H7 (cell line): ENCODE results near the gene IGSF6. TPM values are rescaled to one million over a fixed set of nuclear protein-coding genes. Genes with fewer than 3 reads are reported as not detected.

Experiments used
- DNase-seq: peaks from one replicate; pipeline ENCODE4 v3.0.0; 2012
- H3K27me3 ChIP-seq: 2 replicates; pipeline ENCODE4 v1.6.0; 2011; ENCODE audit warnings: mild to moderate bottlenecking, low read length; ENCODE audit not compliant: control insufficient read depth, insufficient read depth
- H3K36me3 ChIP-seq: replicated peaks from 2 replicates; pipeline ENCODE4 v1.5.1; 2011; ENCODE audit warnings: low read length; ENCODE audit not compliant: control insufficient read depth, insufficient read depth
- H3K4me3 ChIP-seq: 2 replicates; pipeline ENCODE4 v1.5.1; 2011; ENCODE audit warnings: low read depth, mild to moderate bottlenecking, control low read depth, low read length, moderate library complexity; ENCODE audit not compliant: insufficient read depth
- total RNA-seq: library from RNA; depleted of rRNA; stranded (reverse); fragments of >200 nt; shearing (Covaris generic); gene quantifications from 2 replicates; pipeline ENCODE4 v1.2.3, GENCODE V29; 2014; rRNA removed

The IGSF6 gene
- total RNA-seq, 1 experiment from 2014 or later, result not detected

DNA sequence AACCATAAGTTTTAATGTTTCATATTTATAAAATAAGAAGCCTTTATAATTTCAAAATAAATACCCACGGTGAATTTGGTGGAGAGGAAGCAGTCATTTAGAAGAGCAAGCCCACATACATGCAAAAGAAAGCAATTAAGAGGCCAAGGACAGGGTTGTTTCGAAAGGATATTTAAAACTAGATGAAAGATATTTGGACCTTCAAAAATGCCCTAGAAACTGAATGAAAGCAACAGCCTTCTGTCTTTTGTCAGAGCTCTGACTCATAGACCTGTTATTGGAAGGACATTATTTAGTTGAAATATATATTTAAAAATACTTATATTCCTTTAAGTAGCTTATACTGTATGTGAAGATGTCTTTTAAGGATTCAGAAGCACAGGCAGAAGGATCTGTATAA is 61.6 kb downstream of the IGSF6 start:
- H3K4me3 ChIP-seq, result no peak overlapping the region
- no peaks in the 10 kb centered on the region for H3K27me3 ChIP-seq
- no peak for DNase-seq
- no peaks in the 10 kb centered on the region for H3K36me3 ChIP-seq

DNA sequence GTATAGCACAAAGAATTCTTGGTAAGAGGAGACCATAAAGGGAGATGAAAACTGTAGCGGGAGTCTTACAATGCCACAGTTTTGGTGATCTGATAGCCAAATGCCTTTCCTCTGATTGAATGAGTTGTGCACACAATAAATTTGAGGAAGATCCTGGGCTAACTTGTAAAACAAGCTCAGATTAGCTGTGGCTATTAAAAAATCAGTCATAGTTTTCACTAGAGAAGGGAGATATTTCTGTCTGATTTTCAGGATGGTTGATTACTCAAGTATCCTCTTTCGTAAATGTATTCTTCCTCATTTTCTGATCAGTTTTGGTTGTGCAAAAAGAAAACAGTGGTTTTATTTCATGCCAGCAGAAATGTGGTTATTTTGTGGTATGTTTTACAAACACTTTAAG is 62.1 kb downstream of the IGSF6 start:
- DNase-seq, result no peak
- no peaks in the 10 kb centered on the region for H3K27me3 ChIP-seq
- H3K4me3 ChIP-seq, result no peak overlapping the region
- H3K36me3 ChIP-seq, result no peaks in the 10 kb centered on the region

DNA sequence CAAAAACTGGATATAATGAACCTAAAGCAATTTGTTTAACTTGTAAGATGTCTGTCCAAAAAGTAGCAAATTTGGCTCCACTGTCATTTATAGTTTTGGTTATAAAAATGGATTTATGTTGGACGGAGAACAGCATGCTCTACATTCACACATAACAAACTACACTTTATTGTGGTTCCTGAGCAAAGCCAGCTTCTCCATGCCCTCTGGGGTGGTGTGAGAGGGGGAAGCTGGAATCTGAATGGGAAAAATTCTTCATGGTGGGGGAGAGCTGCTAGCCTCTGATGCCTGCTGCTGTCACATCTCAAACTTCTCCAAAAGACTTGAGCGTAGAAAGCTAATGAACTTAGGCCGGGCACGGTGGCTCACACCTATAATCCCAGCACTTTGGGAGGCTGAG is 62.9 kb downstream of the IGSF6 start:
- no peak overlapping the region for H3K4me3 ChIP-seq
- no peaks in the 10 kb centered on the region for H3K27me3 ChIP-seq
- no peaks in the 10 kb centered on the region for H3K36me3 ChIP-seq
- DNase-seq, result no peak

Other genes starting within 250 kb of the IGSF6 start
- gene METTL9, start 53.0 kb downstream of the IGSF6 start, total RNA-seq, result 163 and 173 TPM in 2 replicates
- gene OTOA, start 11.4 kb upstream of the IGSF6 start, total RNA-seq, result not detected in 2 replicates
- 10.7 and 21.8 TPM in 2 replicates for gene NPIPB4, start 205.1 kb upstream of the IGSF6 start, total RNA-seq